Tibial nerve (tissue), 4 donors: ENCODE results near the gene EPHX1.
"Not testable (repeated sequence)": the region's sequence is repeated elsewhere in the genome, so short reads cannot be mapped to it uniquely, and the experiment has no call there.

Experiments used
- CTCF ChIP-seq, 5 experiments: fragments of 200-600 bp in 3 of 5; fragments of 450-650 bp in 2 of 5; sonication (generic) in 3 of 5; IDR thresholded peaks; one replicate each; pipeline ENCODE4 v1.5.1; 2016 to 2019; ENCODE audit warnings: antibody characterized with exemption in 5 of 5, mild to moderate bottlenecking in 3 of 5, moderate library complexity in 2 of 5
- EP300 ChIP-seq, 2 donors: sonication (generic); formaldehyde crosslinking; IDR thresholded peaks; one replicate each; pipeline ENCODE4 v1.6.1; 2017; ENCODE audit warnings: antibody characterized with exemption in 2 of 2, mild to moderate bottlenecking in 1 of 2
- POLR2A ChIP-seq, 2 donors: fragments of 450-650 bp; IDR thresholded peaks; one replicate each; pipeline ENCODE4 v1.6.1; 2017; ENCODE audit warnings: antibody characterized with exemption in 2 of 2, mild to moderate bottlenecking in 2 of 2, moderate library complexity in 2 of 2

GRCh38 chr1:225806736-225807135 is 3.2 kb upstream of the EPHX1 start:
- TF ChIP-seq CTCF, EP300, POLR2A (IDR thresholded peaks at IDR 0.05): not testable (repeated sequence)
